Stimulated activated CD4-positive, alpha-beta T cell treated with anti-CD3 and anti-CD28 coated beads, TNF-alpha, amount 100 ng/mL, for 4 hours (primary cell): Measurements from ENCODE around the gene PKNOX2.

ENCODE experiments used
- DNase-seq, 3 experiments: peaks; one replicate each; pipeline ENCODE4 v3.0.0-alpha.2; 2020; ENCODE audit warnings: low read depth in 3 of 3

The PKNOX2 gene

GRCh38 chr11:125407046-125407445 is 242.5 kb downstream of the PKNOX2 start:
- DNase-seq, result no peak

GRCh38 chr11:125408311-125408711 is 243.8 kb downstream of the PKNOX2 start:
- no peak for DNase-seq

- no peak for DNase-seq
These were observed 245.5 kb downstream of the PKNOX2 start for GRCh38 chr11:125410091-125410490.

- no peak for DNase-seq
These were observed 247.6 kb downstream of the PKNOX2 start for GRCh38 chr11:125412177-125412496.

GRCh38 chr11:125412509-125412908 is 248.0 kb downstream of the PKNOX2 start:
- no peak for DNase-seq

- no peak for DNase-seq
These were observed 248.7 kb downstream of the PKNOX2 start for GRCh38 chr11:125413226-125413625.

GRCh38 chr11:125414121-125414520 is 249.6 kb downstream of the PKNOX2 start:
- DNase-seq, result no peak

- DNase-seq, result no peak
These were observed 252.7 kb downstream of the PKNOX2 start for GRCh38 chr11:125416981-125417935.

- no peak for DNase-seq
These were observed 253.8 kb downstream of the PKNOX2 start for GRCh38 chr11:125418396-125418795.

- no peak for DNase-seq
These were observed 258.1 kb downstream of the PKNOX2 start for GRCh38 chr11:125422681-125423080.

- no peak for DNase-seq
These were observed 258.8 kb downstream of the PKNOX2 start for GRCh38 chr11:125423247-125423849.

GRCh38 chr11:125425601-125426000 is 261.1 kb downstream of the PKNOX2 start:
- DNase-seq, result no peak

- DNase-seq, result no peak
These were observed 262.4 kb downstream of the PKNOX2 start for GRCh38 chr11:125426818-125427528.

GRCh38 chr11:125428486-125429173 is 264.1 kb downstream of the PKNOX2 start:
- DNase-seq, result no peak

GRCh38 chr11:125429174-125429707 is 264.7 kb downstream of the PKNOX2 start:
- DNase-seq, result peak in 2 of 3 experiments; percentile 9 to 18

- no peak for DNase-seq
These were observed 265.5 kb downstream of the PKNOX2 start for GRCh38 chr11:125429807-125430678.

GRCh38 chr11:125431009-125431408 is 266.5 kb downstream of the PKNOX2 start:
- no peak for DNase-seq

- DNase-seq, result no peak
These were observed 266.9 kb downstream of the PKNOX2 start for GRCh38 chr11:125431481-125431880.

GRCh38 chr11:125433454-125434121 is 269.0 kb downstream of the PKNOX2 start:
- no peak for DNase-seq
